Kidney (tissue), 14 donors: Measurements from ENCODE around the gene C10orf90. TPM values are rescaled to one million over a fixed set of nuclear protein-coding genes. Genes with fewer than 3 reads are reported as not detected.

Experiments
- DNase-seq, 5 donors: peaks; one replicate each; pipeline ENCODE4 v3.0.0-alpha.2; 2013 to 2020
- FAIRE-seq: peaks from 2 replicates; lab custom pipeline; 2012; peaks lifted over from hg19 to GRCh38; lab: Jason Lieb, UNC
- H3K27ac ChIP-seq, 2 donors: one replicate each; pipeline ENCODE4 v1.7.0; 2013; ENCODE audit warnings: low read depth in 2 of 2, low read length in 2 of 2, inconsistent platforms in 1 of 2
- H3K27me3 ChIP-seq: one replicate; pipeline ENCODE4 v1.7.1; 2013; ENCODE audit warnings: low read length, inconsistent platforms; ENCODE audit not compliant: control insufficient read depth, insufficient read depth
- H3K36me3 ChIP-seq, 3 donors: one replicate each; pipeline versions ENCODE4 v1.7.0 to v1.7.1; 2013; ENCODE audit warnings: low read length in 3 of 3, control low read depth in 1 of 3, inconsistent platforms in 1 of 3; ENCODE audit not compliant: insufficient read depth in 3 of 3, control insufficient read depth in 2 of 3
- H3K4me1 ChIP-seq, 3 donors: one replicate each; pipeline versions ENCODE4 v1.7.0 to v1.7.1; 2013; ENCODE audit warnings: low read length in 3 of 3, inconsistent platforms in 1 of 3, low read depth in 1 of 3; ENCODE audit not compliant: control insufficient read depth in 2 of 3, insufficient read depth in 2 of 3
- H3K4me3 ChIP-seq, 3 donors: one replicate each; pipeline versions ENCODE4 v1.7.0 to v1.8.1; 2013; ENCODE audit warnings: low read length in 3 of 3, control low read depth in 1 of 3, inconsistent platforms in 1 of 3
- H3K9ac ChIP-seq, 3 donors: one replicate each; pipeline versions ENCODE4 v1.7.0 to v1.7.1; 2013; ENCODE audit warnings: low read length in 3 of 3, control low read depth in 1 of 3, inconsistent platforms in 1 of 3
- H3K9me3 ChIP-seq, 3 donors: one replicate each; pipeline versions ENCODE4 v1.7.0 to v1.7.1; 2013; ENCODE audit warnings: low read length in 3 of 3, control low read depth in 1 of 3, inconsistent platforms in 1 of 3; ENCODE audit not compliant: control insufficient read depth in 2 of 3, insufficient read depth in 1 of 3
- CTCF ChIP-seq: IDR thresholded peaks from 3 replicates; pipeline ENCODE4 v1.5.1; 2012; ENCODE audit warnings: mild to moderate bottlenecking, moderate library complexity, borderline replicate concordance; ENCODE audit not compliant: insufficient read depth; ENCODE audit errors: extremely low read depth
- intact Hi-C: fragments of 100-400 bp; cut with DNase I; formaldehyde crosslinking; loops from one replicate; pipeline ENCODE4 v1.11.1; 2022
- polyA plus RNA-seq: library from polyadenylated mRNA; stranded (reverse); fragments of 350-450 nt; fragmentation: Illumina TruSeq; extraction: RNeasy Lipid Tissue Mini Kit (QIAGEN cat#74804); gene quantifications from one replicate; pipeline ENCODE4 v1.2.3, GENCODE V29; 2014; ENCODE audit warnings: low read depth, low replicate concordance; ENCODE audit not compliant: insufficient read depth
- total RNA-seq: library from RNA; stranded (reverse); fragmentation: NEBNext Ultra II Directional; extraction: Animal tissue kit (Norgen Biotek cat#: 25700); gene quantifications from one replicate; pipeline ENCODE4 v1.2.1, GENCODE V29; 2021
- donor health status: control.
- donor health status: control.
- donor health status: control.
- donor health status: control.
- donor health status: control.
- donor health status: DM: yes; HTN: yes; CAD: no.
- donor health status: Normal renal cell carcinoma (clear cell type).

The C10orf90 gene
- total and polyA plus RNA-seq, 2 donors from 2014 or later: 0.30 TPM; not detected in 1

GRCh38 chr10:126646110-126646509 is 24.4 kb downstream of the C10orf90 start:
- no peaks in the 10 kb centered on the region for H3K27me3 ChIP-seq
- no peak overlapping the region for H3K9ac ChIP-seq
- DNase-seq: no peak
- intact Hi-C loops: no loop called here
- no peak for TF ChIP-seq CTCF
- H3K4me3 ChIP-seq: no peak overlapping the region
- no peak overlapping the region for H3K27ac ChIP-seq
- no peaks in the 10 kb centered on the region for H3K4me1 ChIP-seq
- FAIRE-seq: no peak
- H3K9me3 ChIP-seq: no peaks in the 10 kb centered on the region
- H3K36me3 ChIP-seq: no peaks in the 10 kb centered on the region

DNA sequence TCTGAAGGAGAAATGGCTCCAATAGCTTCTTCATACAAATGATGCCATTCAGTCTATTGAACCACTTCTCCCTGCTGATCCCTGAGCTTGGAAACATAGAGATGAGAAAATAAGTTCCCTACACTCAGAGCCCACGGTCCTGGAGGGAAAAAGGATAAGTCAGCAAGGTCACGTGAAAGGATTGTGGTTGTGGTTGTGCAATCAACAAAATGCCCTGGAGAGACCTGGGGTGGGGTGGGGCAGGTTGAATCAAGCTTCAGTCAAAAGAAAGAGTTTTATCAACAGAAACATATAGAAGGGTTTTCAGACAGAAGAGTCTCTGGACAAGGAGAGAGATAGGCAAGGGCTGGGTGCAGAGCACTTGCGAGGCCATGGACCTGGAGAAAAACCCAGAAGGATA is 30.1 kb downstream of the C10orf90 start:
- Histone ChIP-seq H3K27me3 (no peaks in the 10 kb centered on the region), H3K4me3 (no peak overlapping the region), H3K36me3 (no peaks in the 10 kb centered on the region), H3K27ac (no peak overlapping the region), H3K9ac (no peak overlapping the region), H3K4me1 (no peaks in the 10 kb centered on the region), H3K9me3 (no peaks in the 10 kb centered on the region)
- no peak for DNase-seq
- FAIRE-seq: no peak
- no peak for TF ChIP-seq CTCF
- intact Hi-C loops: no loop called here

DNA sequence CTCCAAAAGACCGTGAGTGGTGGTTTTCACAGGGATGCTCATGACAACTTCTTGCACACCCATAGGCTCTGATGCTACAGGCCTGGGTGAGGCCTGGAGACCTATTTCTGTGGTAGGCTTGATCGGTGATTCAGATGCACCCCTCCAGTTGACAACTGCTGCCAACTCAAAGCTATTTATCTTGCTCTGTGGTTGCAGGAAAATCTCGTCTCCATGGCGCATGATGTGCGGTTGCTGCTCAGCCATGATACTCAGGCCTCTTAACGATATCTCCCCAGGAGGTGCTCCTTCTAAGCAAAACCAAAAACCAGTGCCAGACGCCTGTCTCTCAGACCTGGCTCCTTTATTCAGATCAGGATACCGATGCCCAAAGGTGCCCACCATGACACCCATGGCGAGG is 31.4 kb downstream of the C10orf90 start:
- H3K9me3 ChIP-seq: no peaks in the 10 kb centered on the region
- no peaks in the 10 kb centered on the region for H3K4me1 ChIP-seq
- intact Hi-C loops: no loop called here
- H3K9ac ChIP-seq: no peak overlapping the region
- no peaks in the 10 kb centered on the region for H3K36me3 ChIP-seq
- TF ChIP-seq CTCF: no peak
- no peak overlapping the region for H3K4me3 ChIP-seq
- no peak for FAIRE-seq
- no peak overlapping the region for H3K27ac ChIP-seq
- no peak for DNase-seq
- no peaks in the 10 kb centered on the region for H3K27me3 ChIP-seq

DNA sequence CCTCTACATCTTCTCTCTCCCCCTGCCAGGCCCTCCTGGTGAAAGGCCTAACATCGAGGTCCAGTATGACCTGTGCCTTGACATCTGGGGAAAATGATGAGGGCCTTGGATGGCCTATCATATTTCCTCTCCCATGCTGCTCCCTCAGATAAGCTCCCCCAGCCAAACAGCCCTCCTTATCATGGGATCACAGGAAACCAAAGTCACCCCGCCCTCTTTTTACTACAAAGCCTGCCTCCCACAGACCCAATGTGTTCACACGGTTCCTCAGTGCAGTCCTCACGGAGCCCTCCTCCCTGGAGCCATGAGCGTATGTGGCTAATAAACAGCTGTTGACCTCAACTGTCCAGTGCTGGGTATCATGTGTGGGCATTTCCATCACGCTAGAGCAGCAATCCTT is 32.0 kb downstream of the C10orf90 start:
- no peak for TF ChIP-seq CTCF
- intact Hi-C loops: no loop called here
- Histone ChIP-seq H3K9ac (no peak overlapping the region), H3K27ac (no peak overlapping the region), H3K4me1 (no peaks in the 10 kb centered on the region), H3K4me3 (no peak overlapping the region), H3K27me3 (no peaks in the 10 kb centered on the region), H3K9me3 (no peaks in the 10 kb centered on the region), H3K36me3 (no peaks in the 10 kb centered on the region)
- DNase-seq: no peak
- no peak for FAIRE-seq
